AG09319 (cell line): ENCODE results near the gene ZFX.
"Not testable (repeated sequence)": the region's sequence is repeated elsewhere in the genome, so short reads cannot be mapped to it uniquely, and the experiment has no call there.

ENCODE experiments used
- DNase-seq: peaks from one replicate; pipeline ENCODE4 v3.0.0-alpha.2; 2010; ENCODE audit warnings: low read depth; ENCODE audit errors: extremely low read depth
- TF ChIP-seq, protein P1 (sequence below): IDR thresholded peaks from 2 replicates; pipeline ENCODE4 v1.5.1; 2011; ENCODE audit warnings: low read depth, mild to moderate bottlenecking, inconsistent platforms, low read length, moderate library complexity

Gene ZFX

DNA sequence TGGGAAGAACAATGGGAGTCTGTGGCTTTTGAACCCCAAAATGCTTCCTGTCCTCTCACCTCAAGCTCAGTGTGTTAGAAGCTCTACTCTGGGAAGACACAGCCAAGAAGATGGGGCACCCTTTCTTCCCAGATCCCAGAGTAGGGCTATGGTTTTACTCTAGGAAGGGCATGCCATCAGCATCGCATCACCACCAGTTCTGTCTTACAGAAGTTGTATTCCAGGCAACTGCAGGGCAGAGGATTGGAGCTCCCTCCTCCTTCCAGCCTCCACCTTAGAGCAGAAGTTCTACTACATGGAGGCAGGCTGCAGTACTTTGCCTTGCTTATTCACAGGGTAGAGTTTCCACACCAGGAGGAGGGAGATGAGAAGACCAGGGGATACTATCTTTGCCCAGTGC, 18.1 kb upstream of the ZFX start:
- no peak for DNase-seq
- TF ChIP-seq, protein P1, sequence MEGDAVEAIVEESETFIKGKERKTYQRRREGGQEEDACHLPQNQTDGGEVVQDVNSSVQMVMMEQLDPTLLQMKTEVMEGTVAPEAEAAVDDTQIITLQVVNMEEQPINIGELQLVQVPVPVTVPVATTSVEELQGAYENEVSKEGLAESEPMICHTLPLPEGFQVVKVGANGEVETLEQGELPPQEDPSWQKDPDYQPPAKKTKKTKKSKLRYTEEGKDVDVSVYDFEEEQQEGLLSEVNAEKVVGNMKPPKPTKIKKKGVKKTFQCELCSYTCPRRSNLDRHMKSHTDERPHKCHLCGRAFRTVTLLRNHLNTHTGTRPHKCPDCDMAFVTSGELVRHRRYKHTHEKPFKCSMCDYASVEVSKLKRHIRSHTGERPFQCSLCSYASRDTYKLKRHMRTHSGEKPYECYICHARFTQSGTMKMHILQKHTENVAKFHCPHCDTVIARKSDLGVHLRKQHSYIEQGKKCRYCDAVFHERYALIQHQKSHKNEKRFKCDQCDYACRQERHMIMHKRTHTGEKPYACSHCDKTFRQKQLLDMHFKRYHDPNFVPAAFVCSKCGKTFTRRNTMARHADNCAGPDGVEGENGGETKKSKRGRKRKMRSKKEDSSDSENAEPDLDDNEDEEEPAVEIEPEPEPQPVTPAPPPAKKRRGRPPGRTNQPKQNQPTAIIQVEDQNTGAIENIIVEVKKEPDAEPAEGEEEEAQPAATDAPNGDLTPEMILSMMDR: no peak

DNA sequence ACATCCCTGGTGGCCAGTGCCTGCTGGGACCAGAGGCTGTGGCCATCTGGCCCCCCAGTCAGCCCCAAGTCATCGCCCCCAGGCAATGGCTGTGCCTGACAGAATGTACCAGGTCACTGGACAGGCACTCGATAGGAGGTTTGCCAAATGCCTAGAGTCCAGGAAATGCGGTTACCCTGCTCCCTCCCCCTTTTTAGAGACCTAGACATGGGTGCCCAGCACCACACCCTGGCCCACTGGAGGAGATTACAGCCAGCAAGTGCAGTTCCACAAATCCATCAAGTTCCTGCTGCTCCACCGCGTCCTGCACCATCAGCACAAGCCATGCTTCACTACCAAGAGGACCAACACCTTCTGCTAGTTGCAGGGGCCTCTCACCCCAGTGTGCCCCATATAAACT, 16.2 kb upstream of the ZFX start:
- TF ChIP-seq, protein P1: no peak
- DNase-seq: no peak

DNA sequence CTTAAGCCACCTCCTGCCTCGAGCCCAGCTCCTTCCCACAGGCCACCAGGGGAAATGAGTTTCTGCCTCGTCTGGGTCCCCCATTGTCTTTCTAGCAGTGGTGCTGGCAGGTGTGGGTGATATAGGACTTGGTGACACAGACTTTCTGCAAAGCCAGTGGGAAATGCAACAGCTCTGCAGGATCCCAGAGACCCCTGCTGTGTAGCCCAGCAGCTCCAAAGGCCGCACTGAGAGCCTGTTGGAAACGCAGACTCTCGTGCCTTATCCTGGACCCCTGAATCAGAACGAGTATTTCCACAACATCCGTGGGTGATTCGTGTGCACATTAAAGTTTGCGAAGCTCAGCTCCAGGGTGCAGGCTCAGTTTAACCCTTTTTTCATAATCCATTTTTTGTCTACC, 13.8 kb upstream of the ZFX start:
- DNase-seq: not testable (repeated sequence)

DNA sequence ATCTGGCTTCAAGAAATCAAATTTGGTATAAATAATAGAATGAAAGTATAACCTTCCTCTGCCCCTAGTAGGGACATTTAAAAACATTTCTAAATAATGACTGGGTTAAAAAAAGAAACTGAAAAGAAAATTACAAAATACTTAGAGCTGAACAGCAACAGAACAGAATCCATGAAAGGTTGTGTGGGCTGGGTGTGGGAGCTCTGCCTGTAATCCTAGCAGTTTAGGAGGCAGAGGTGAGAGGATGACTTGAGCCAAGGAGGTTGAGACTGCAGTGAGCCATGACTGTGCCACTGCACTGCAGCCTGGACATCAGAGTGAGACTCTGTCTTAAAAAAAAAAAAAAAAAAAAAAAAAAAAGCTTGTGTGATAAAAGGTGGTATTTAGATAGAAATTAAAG, 12.3 kb upstream of the ZFX start:
- no peak for DNase-seq
- TF ChIP-seq, protein P1: no peak

DNA sequence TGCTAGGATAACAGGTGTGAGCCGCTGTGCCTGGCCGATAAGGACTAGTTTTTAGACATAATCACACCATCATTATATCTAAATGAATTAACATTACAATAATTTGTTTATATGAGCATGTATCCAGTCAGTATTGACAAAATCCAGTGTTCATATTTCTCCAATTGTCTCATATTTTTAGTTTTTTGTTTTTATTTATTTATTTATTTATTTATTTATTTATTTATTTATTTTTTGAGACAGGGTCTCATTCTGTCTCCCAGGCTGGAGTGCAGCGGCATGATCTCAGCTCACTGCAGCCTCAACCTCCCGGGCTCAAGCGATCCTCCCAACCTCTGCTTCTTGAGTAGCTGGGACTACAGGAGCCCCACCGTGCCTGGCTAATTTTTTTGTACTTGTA, 5.5 kb upstream of the ZFX start:
- DNase-seq: not testable (repeated sequence)

GRCh38 chrX:24144528-24144927, 5.0 kb upstream of the ZFX start:
- TF ChIP-seq, protein P1: no peak
- DNase-seq: no peak

DNA sequence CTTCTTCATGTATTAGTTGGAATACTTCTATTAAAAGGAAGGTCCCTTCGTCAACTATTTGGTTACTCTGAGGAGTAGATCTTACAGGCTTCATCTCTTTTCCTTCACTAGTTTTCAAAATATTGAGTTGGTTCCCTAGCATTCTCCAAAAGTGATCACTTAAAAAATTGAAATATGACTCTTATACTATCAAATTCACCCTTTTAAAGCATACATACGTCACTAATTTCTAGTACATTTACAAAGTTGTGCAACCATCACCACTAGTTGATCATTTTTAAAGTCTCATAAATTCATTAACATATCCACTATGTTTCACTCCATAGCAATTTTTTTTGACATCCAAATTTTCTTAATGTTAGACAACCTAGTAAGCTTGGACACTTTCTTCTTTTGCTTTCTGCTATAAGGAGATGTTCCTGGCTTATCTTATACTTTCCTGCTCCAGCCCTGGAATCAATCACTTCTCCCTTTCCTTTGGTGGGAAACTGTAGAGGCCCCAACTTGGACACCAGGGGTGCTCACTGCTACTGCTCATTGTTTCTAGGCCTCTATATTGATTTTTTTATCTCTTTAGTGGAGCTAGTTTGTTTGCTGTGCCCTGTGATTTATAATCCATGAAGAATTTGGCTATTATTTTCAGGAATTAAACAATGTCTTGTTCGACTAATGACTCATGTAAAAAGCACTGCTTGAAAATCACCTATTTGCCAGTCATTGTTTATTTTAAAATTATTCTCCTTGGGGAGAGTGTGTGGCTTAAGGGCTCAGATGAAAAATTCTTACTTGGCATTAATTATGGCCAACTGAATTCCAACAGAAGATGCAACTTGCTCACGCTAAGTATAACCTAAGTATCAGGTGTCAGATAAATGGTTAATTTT, 4.0 kb upstream of the ZFX start:
- TF ChIP-seq, protein P1: peak; percentile 19
- no peak for DNase-seq

- TF ChIP-seq, protein P1: no peak
- DNase-seq: no peak
These were observed 3.1 kb upstream of the ZFX start for GRCh38 chrX:24146283-24146949.
